Panc1 (cell line): Measurements from ENCODE around the gene SYT1. TPM values are rescaled to one million over a fixed set of nuclear protein-coding genes. Genes with fewer than 3 reads are reported as not detected.

Source experiments
- ATAC-seq: fragments of 200-7000 bp; cut with Tn5 transposase; 2 replicates; pipeline ENCODE4 v1.9.1; 2020; ENCODE audit warnings: mild to moderate bottlenecking, moderate library complexity
- BruUV-seq: library from RNA; stranded (reverse); fragments of 400-500 nt; replicated peaks from 2 replicates; lab custom pipeline; 2021; lab: Mats Ljungman, UMichigan
- CTCF ChIA-PET: fragments of 300-600 bp; sonication (Branson Sonifier 250); formaldehyde crosslinking; loops from one replicate; lab custom pipeline; 2022; ENCODE audit warnings: antibody characterized with exemption; lab: Charles Lee
- POLR2A ChIA-PET: fragments of 300-600 bp; sonication (Branson Sonifier 250); formaldehyde crosslinking; loops from one replicate; lab custom pipeline; 2022; ENCODE audit warnings: antibody characterized with exemption; lab: Charles Lee
- DNase-seq: peaks from one replicate; pipeline ENCODE4 v3.0.0-alpha.2; 2010; ENCODE audit warnings: low read depth, low spot score
- H3K27ac ChIP-seq: 2 replicates; pipeline ENCODE4 v1.5.1; 2011; ENCODE audit warnings: mild to moderate bottlenecking, low read length, inconsistent platforms
- H3K27me3 ChIP-seq: fragments of 200-500 bp; sonication (Bioruptor generic); 2 replicates; pipeline ENCODE4 v1.6.0; 2014; ENCODE audit warnings: low read length, inconsistent platforms; ENCODE audit not compliant: control insufficient read depth, insufficient read depth
- H3K36me3 ChIP-seq: fragments of 200-500 bp; sonication (Bioruptor generic); 2 replicates; pipeline ENCODE4 v1.5.1; 2014; ENCODE audit warnings: inconsistent platforms, mild to moderate bottlenecking, low read length, moderate library complexity; ENCODE audit not compliant: control insufficient read depth, insufficient read depth
- H3K4me1 ChIP-seq: 2 replicates; pipeline ENCODE4 v1.5.1; 2011; ENCODE audit warnings: inconsistent platforms, mild to moderate bottlenecking, low read length, moderate library complexity; ENCODE audit not compliant: control insufficient read depth, insufficient read depth
- H3K4me3 ChIP-seq, 2 experiments: 2 replicates each; pipeline ENCODE4 v1.5.1; 2011 to 2012; ENCODE audit warnings: low read depth in 2 of 2, low read length in 2 of 2, mild to moderate bottlenecking in 2 of 2, inconsistent platforms in 1 of 2, moderate library complexity in 1 of 2
- H3K9me3 ChIP-seq: fragments of 200-500 bp; sonication (Bioruptor generic); 2 replicates; pipeline ENCODE4 v1.5.1; 2014; ENCODE audit warnings: low read depth, mild to moderate bottlenecking, inconsistent platforms, low read length, moderate library complexity; ENCODE audit not compliant: control insufficient read depth, insufficient read depth
- CTCF ChIP-seq: fragments of 450-650 bp; IDR thresholded peaks from 2 replicates; pipeline ENCODE4 v1.5.1; 2017; ENCODE audit warnings: mild to moderate bottlenecking
- POLR2AphosphoS5 ChIP-seq: IDR thresholded peaks from 2 replicates; pipeline ENCODE4 v1.6.1; 2012; ENCODE audit warnings: mild to moderate bottlenecking, low read depth, low read length, moderate library complexity
- REST ChIP-seq, 2 experiments: IDR thresholded peaks; 2 replicates each; pipeline ENCODE4 v1.6.1; 2011 to 2012; ENCODE audit warnings: low read depth in 2 of 2, control low read depth in 1 of 2, low read length in 1 of 2, mild to moderate bottlenecking in 1 of 2, moderate library complexity in 1 of 2; ENCODE audit not compliant: insufficient read depth in 1 of 2
- SIN3A ChIP-seq: IDR thresholded peaks from 2 replicates; pipeline ENCODE4 v1.6.1; 2012; ENCODE audit warnings: low read depth, mild to moderate bottlenecking, low read length, moderate library complexity, borderline replicate concordance; ENCODE audit not compliant: insufficient read depth
- TCF7L2 ChIP-seq: IDR thresholded peaks from 2 replicates; pipeline ENCODE4 v1.6.1; 2011; ENCODE audit warnings: mild to moderate bottlenecking, low read depth, low read length, inconsistent platforms
- in situ Hi-C: cut with HindIII; loops from 2 replicates; pipeline ENCODE4 v1.10.0; 2016; ENCODE audit warnings: low sequenced_read_pairs, low pct_unique_long_range_greater_than_20kb
- intact Hi-C: fragments of 100-400 bp; cut with micrococcal nuclease; formaldehyde crosslinking; loops from one replicate; pipeline ENCODE4 v1.10.0; 2022; ENCODE audit not compliant: unreplicated experiment
- total RNA-seq: library from RNA; stranded (reverse); gene quantifications from one replicate; pipeline ENCODE4 v1.2.1, GENCODE V29; 2021; ENCODE audit not compliant: unreplicated experiment

SYT1 gene
- total RNA-seq, 1 experiment from 2014 or later = 3.0 TPM

- TF ChIP-seq SIN3A = no peak
- TF ChIP-seq REST (IDR thresholded peaks at IDR 0.05; ENCODE audit: insufficient read depth in 1 of 2, low read depth in 2 of 2, low read length in 1 of 2) = no peak
- TF ChIP-seq TCF7L2 = no peak
- TF ChIP-seq POLR2AphosphoS5 = no peak
- no peak for TF ChIP-seq CTCF
- in situ Hi-C loops (no loop called here), intact Hi-C loops (no loop called here)
- H3K4me1 ChIP-seq = no peaks in the 10 kb centered on the region
- DNase-seq (no peak), ATAC-seq (no peak)
- no peaks in the 10 kb centered on the region for H3K36me3 ChIP-seq
- ChIA-PET POLR2A (no interaction called here), CTCF (no interaction called here)
- no peaks in the 10 kb centered on the region for H3K27me3 ChIP-seq
- no peaks in the 10 kb centered on the region for H3K9me3 ChIP-seq
- H3K4me3 ChIP-seq = no peak overlapping the region
- no peak overlapping the region for H3K27ac ChIP-seq
- BruUV-seq = no TSS peak
Measured at GRCh38 chr12:79393842-79394241, 529.3 kb downstream of the SYT1 start.

- Histone ChIP-seq H3K27ac (no peak overlapping the region), H3K27me3 (no peaks in the 10 kb centered on the region), H3K9me3 (no peaks in the 10 kb centered on the region), H3K36me3 (no peaks in the 10 kb centered on the region), H3K4me1 (no peaks in the 10 kb centered on the region), H3K4me3 (no peak overlapping the region)
- in situ Hi-C loops = no loop called here
- CTCF ChIA-PET = no interaction called here
- intact Hi-C loops = no loop called here
- DNase-seq = no peak
- BruUV-seq = no TSS peak
- TF ChIP-seq POLR2AphosphoS5 (no peak), SIN3A (no peak), REST (IDR thresholded peaks at IDR 0.05; ENCODE audit: insufficient read depth in 1 of 2, low read depth in 2 of 2, low read length in 1 of 2) (no peak), TCF7L2 (no peak), CTCF (no peak)
- POLR2A ChIA-PET = no interaction called here
- ATAC-seq = no peak
Measured at GRCh38 chr12:79397609-79398008, 533.0 kb downstream of the SYT1 start.
